Measurements from ENCODE around the gene DCUN1D4. TPM values are rescaled to one million over a fixed set of nuclear protein-coding genes. Genes with fewer than 3 reads are reported as not detected.

DCUN1D4 gene
- total RNA-seq, result 10 to 100 TPM; 42.0 to 51.5 TPM
- 32.6 TPM for polyA plus RNA-seq (2013, experiment 1 of 2)
- 40.9 TPM for polyA plus RNA-seq (2013, experiment 2 of 2)
- long read RNA-seq, experiment 1, full-length matches to known transcripts, result 4 of 14 reads
- long read RNA-seq, experiment 1, partial matches to known transcripts, result 1 of 14 reads
- long read RNA-seq, experiment 1, other reads (novel, unspliced or antisense), result 9 of 14 reads
- long read RNA-seq, experiment 2, full-length matches to known transcripts, result 60 of 102 reads
- long read RNA-seq, experiment 2, partial matches to known transcripts, result 10 of 102 reads
- long read RNA-seq, experiment 2, other reads (novel, unspliced or antisense), result 32 of 102 reads
- long read RNA-seq, experiment 3, full-length matches to known transcripts, result 78 of 114 reads
- long read RNA-seq, experiment 3, partial matches to known transcripts, result 3 of 114 reads
- long read RNA-seq, experiment 3, other reads (novel, unspliced or antisense), result 33 of 114 reads
- long read RNA-seq, experiment 4, full-length matches to known transcripts, result 2 of 10 reads
- long read RNA-seq, experiment 4, partial matches to known transcripts, result 0 of 10 reads
- long read RNA-seq, experiment 4, other reads (novel, unspliced or antisense), result 8 of 10 reads

GRCh38 chr4:51842554-51843308 is at the start of gene DCUN1D4:
TSS of gene DCUN1D4 (plus strand) at chr4:51843153. CDS start at chr4:51843243, 90 bp downstream.
- Histone ChIP-seq H3K27me3 (ENCODE audit: control insufficient read depth, insufficient read depth, low read length, poor library complexity, severe bottlenecking) (peaks cover 26% of the 10 kb centered on the region), H3K9ac (ENCODE audit: extremely low read depth, low read length, poor library complexity, severe bottlenecking) (peak within 1 kb of the TSS; percentile 54), H3K4me3 (ENCODE audit: low read length) (peak within 1 kb of the TSS; percentile 97), H3K27ac (ENCODE audit: low read depth, low read length) (peak within 1 kb of the TSS; percentile 88), H3K36me3 (ENCODE audit: control insufficient read depth, insufficient read depth, low read length) (peaks cover 7% of the 10 kb centered on the region), H3K4me1 (ENCODE audit: control insufficient read depth, insufficient read depth, low read length) (no peaks in the 10 kb centered on the region), H3K9me3 (ENCODE audit: control insufficient read depth, low read length) (no peaks in the 10 kb centered on the region)
- no peaks in the 10 kb centered on the region for H3K9me3 Mint-ChIP-seq
- H3K27me3 Mint-ChIP-seq (ENCODE audit: insufficient read depth), result peaks cover 40% of the 10 kb centered on the region
- 0 to 1% methylated on average over 24 to 68 of the region's 68 CpGs for WGBS, 2 experiments (ENCODE audit: insufficient coverage in 1 of 2, insufficient read length in 1 of 2)
- H3K4me1 Mint-ChIP-seq, result peaks cover 11% of the 10 kb centered on the region
- DNase-seq, result peak; percentile 100
- H3K27ac Mint-ChIP-seq, result peak within 1 kb of the TSS; percentile 55
- peak within 1 kb of the TSS; percentile 77 for H3K4me3 Mint-ChIP-seq
- TF ChIP-seq CTCF (conservative IDR thresholded peaks at IDR 0.05), result peak; percentile 58
- H3K36me3 Mint-ChIP-seq (ENCODE audit: low read depth), result no peaks in the 10 kb centered on the region

GRCh38 chr4:51820443-51821234 is 22.3 kb upstream of the DCUN1D4 start:
- peaks cover 38% of the 10 kb centered on the region for H3K9me3 Mint-ChIP-seq
- H3K36me3 Mint-ChIP-seq (ENCODE audit: low read depth), result no peaks in the 10 kb centered on the region
- Histone ChIP-seq H3K9ac (ENCODE audit: extremely low read depth, low read length, poor library complexity, severe bottlenecking) (no peak overlapping the region), H3K36me3 (ENCODE audit: control insufficient read depth, insufficient read depth, low read length) (no peaks in the 10 kb centered on the region), H3K27me3 (ENCODE audit: control insufficient read depth, insufficient read depth, low read length, poor library complexity, severe bottlenecking) (no peaks in the 10 kb centered on the region), H3K9me3 (ENCODE audit: control insufficient read depth, low read length) (peaks cover 51% of the 10 kb centered on the region), H3K4me3 (ENCODE audit: low read length) (peak overlapping the region; percentile 11), H3K4me1 (ENCODE audit: control insufficient read depth, insufficient read depth, low read length) (no peaks in the 10 kb centered on the region), H3K27ac (ENCODE audit: low read depth, low read length) (no peak overlapping the region)
- no peak for TF ChIP-seq CTCF (conservative IDR thresholded peaks at IDR 0.05)
- H3K4me1 Mint-ChIP-seq, result no peaks in the 10 kb centered on the region
- no peaks in the 10 kb centered on the region for H3K27me3 Mint-ChIP-seq (ENCODE audit: insufficient read depth)
- no peak for DNase-seq
- no peak overlapping the region for H3K27ac Mint-ChIP-seq
- no peak overlapping the region for H3K4me3 Mint-ChIP-seq
- 89 to 91% methylated on average over 8 of the region's 8 CpGs for WGBS, 2 experiments (ENCODE audit: insufficient coverage in 1 of 2, insufficient read length in 1 of 2)

GRCh38 chr4:51825341-51825740 is 17.6 kb upstream of the DCUN1D4 start:
- Histone ChIP-seq H3K4me3 (ENCODE audit: low read length) (no peak overlapping the region), H3K9me3 (ENCODE audit: control insufficient read depth, low read length) (peaks cover 27% of the 10 kb centered on the region), H3K27ac (ENCODE audit: low read depth, low read length) (no peak overlapping the region), H3K36me3 (ENCODE audit: control insufficient read depth, insufficient read depth, low read length) (no peaks in the 10 kb centered on the region), H3K27me3 (ENCODE audit: control insufficient read depth, insufficient read depth, low read length, poor library complexity, severe bottlenecking) (peaks cover 26% of the 10 kb centered on the region), H3K4me1 (ENCODE audit: control insufficient read depth, insufficient read depth, low read length) (no peaks in the 10 kb centered on the region), H3K9ac (ENCODE audit: extremely low read depth, low read length, poor library complexity, severe bottlenecking) (no peak overlapping the region)
- no peak for TF ChIP-seq CTCF (conservative IDR thresholded peaks at IDR 0.05)
- 62 to 85% methylated on average over 2 to 5 of the region's 5 CpGs for WGBS, 2 experiments (ENCODE audit: insufficient coverage in 1 of 2, insufficient read length in 1 of 2)
- Mint-ChIP-seq H3K4me1 (no peaks in the 10 kb centered on the region), H3K27ac (no peak overlapping the region), H3K9me3 (peaks cover 44% of the 10 kb centered on the region), H3K4me3 (no peak overlapping the region), H3K27me3 (ENCODE audit: insufficient read depth) (peaks cover 15% of the 10 kb centered on the region), H3K36me3 (ENCODE audit: low read depth) (no peaks in the 10 kb centered on the region)
- DNase-seq, result no peak
